DOHH2 (cell line): ENCODE measurements around the gene C12orf57.

Source experiments
- H3F3A ChIP-seq: fragments of 200-600 bp; sonication (generic), shearing (Covaris generic); 2 replicates; pipeline ENCODE4 v1.6.0; 2016; ENCODE audit warnings: antibody characterized with exemption, mild to moderate bottlenecking; ENCODE audit not compliant: control insufficient read depth, insufficient read depth
- H3K27ac ChIP-seq: fragments of 200-600 bp; sonication (generic); 2 replicates; pipeline ENCODE4 v1.5.1; 2014; ENCODE audit warnings: low read depth, mild to moderate bottlenecking, low read length, moderate library complexity
- H3K27me3 ChIP-seq: fragments of 200-600 bp; sonication (generic); 2 replicates; pipeline ENCODE4 v1.6.1; 2014; ENCODE audit warnings: mild to moderate bottlenecking, low read length, mixed read lengths; ENCODE audit not compliant: control insufficient read depth
- H3K36me3 ChIP-seq: fragments of 200-600 bp; sonication (generic); 2 replicates; pipeline ENCODE4 v1.6.1; 2014; ENCODE audit warnings: mild to moderate bottlenecking, low read length, moderate library complexity, mixed read lengths; ENCODE audit not compliant: control insufficient read depth
- H3K4me1 ChIP-seq: fragments of 200-600 bp; sonication (generic); 2 replicates; pipeline ENCODE4 v1.6.1; 2014; ENCODE audit warnings: mild to moderate bottlenecking, low read length, mixed read lengths; ENCODE audit not compliant: control insufficient read depth
- H3K4me2 ChIP-seq: fragments of 200-600 bp; sonication (generic); 2 replicates; pipeline ENCODE4 v1.6.0; 2014; ENCODE audit warnings: mild to moderate bottlenecking, low read length, moderate library complexity
- H3K4me3 ChIP-seq: fragments of 200-600 bp; sonication (generic); 2 replicates; pipeline ENCODE4 v1.5.1; 2014; ENCODE audit warnings: mild to moderate bottlenecking, low read length, mixed read lengths
- H3K79me2 ChIP-seq: fragments of 200-600 bp; sonication (generic); 2 replicates; pipeline ENCODE4 v1.6.1; 2014; ENCODE audit warnings: mild to moderate bottlenecking, low read length, mixed read lengths; ENCODE audit not compliant: control insufficient read depth
- H3K9me2 ChIP-seq: fragments of 200-600 bp; sonication (generic); replicated peaks from 2 replicates; pipeline ENCODE4 v1.6.1; 2014; ENCODE audit warnings: mild to moderate bottlenecking, low read length, mixed read lengths; ENCODE audit not compliant: control insufficient read depth
- H3K9me3 ChIP-seq: fragments of 200-600 bp; sonication (generic); 2 replicates; pipeline ENCODE4 v1.6.1; 2014; ENCODE audit warnings: antibody characterized with exemption, low read length, mixed read lengths; ENCODE audit not compliant: control insufficient read depth, insufficient read depth
- H4K20me1 ChIP-seq: fragments of 200-600 bp; sonication (generic); 2 replicates; pipeline ENCODE4 v1.6.0; 2014; ENCODE audit warnings: low read depth, mild to moderate bottlenecking, antibody characterized with exemption, low read length, moderate library complexity; ENCODE audit not compliant: control insufficient read depth, insufficient read depth
- EZH2phosphoT487 ChIP-seq: fragments of 200-600 bp; sonication (generic); IDR thresholded peaks from 2 replicates; pipeline ENCODE4 v1.6.1; 2017; ENCODE audit warnings: borderline replicate concordance, mild to moderate bottlenecking, antibody characterized with exemption, low read length, moderate library complexity, mixed read lengths
- TF ChIP-seq, protein P1 (sequence below): fragments of 200-600 bp; sonication (generic); IDR thresholded peaks from one replicate; pipeline ENCODE4 v1.5.1; 2014; ENCODE audit warnings: antibody characterized with exemption, mild to moderate bottlenecking, low read depth, low read length; ENCODE audit not compliant: poor library complexity, severe bottlenecking

Gene C12orf57

DNA sequence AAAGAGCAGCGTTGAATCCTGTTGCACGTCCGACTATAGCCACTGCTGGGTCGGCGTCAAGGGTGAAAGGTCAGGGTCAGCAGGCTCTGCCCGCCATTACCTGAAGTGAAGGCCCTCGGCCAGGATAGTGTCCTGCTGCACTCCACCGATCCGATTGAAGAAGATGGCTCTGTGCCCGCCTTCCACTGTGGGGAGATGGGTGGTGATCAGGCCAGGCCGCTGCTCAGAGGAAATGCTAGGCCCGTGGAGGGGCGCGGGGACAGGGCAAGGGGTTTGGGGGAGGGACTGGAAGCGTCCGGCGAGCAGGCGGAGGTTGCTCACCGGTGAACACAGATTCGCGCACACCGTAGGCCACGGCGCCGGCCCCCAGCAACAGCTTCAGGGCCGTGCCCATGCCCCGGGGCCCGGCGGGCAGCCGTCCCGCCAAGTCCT, 26.3 kb downstream of the C12orf57 start:
- no peak for TF ChIP-seq EZH2phosphoT487
- TF ChIP-seq, protein P1, sequence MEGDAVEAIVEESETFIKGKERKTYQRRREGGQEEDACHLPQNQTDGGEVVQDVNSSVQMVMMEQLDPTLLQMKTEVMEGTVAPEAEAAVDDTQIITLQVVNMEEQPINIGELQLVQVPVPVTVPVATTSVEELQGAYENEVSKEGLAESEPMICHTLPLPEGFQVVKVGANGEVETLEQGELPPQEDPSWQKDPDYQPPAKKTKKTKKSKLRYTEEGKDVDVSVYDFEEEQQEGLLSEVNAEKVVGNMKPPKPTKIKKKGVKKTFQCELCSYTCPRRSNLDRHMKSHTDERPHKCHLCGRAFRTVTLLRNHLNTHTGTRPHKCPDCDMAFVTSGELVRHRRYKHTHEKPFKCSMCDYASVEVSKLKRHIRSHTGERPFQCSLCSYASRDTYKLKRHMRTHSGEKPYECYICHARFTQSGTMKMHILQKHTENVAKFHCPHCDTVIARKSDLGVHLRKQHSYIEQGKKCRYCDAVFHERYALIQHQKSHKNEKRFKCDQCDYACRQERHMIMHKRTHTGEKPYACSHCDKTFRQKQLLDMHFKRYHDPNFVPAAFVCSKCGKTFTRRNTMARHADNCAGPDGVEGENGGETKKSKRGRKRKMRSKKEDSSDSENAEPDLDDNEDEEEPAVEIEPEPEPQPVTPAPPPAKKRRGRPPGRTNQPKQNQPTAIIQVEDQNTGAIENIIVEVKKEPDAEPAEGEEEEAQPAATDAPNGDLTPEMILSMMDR: no peak
- Histone ChIP-seq H3K4me1 (peaks cover 38% of the 10 kb centered on the region), H3K36me3 (peaks cover 90% of the 10 kb centered on the region), H4K20me1 (peaks cover 16% of the 10 kb centered on the region; the same call in 1 of the 2 replicates), H3K9me2 (no peaks in the 10 kb centered on the region), H3K27ac (peak overlapping the region; percentile 50), H3F3A (peaks cover 33% of the 10 kb centered on the region), H3K79me2 (peaks cover 68% of the 10 kb centered on the region), H3K9me3 (no peaks in the 10 kb centered on the region), H3K27me3 (no peaks in the 10 kb centered on the region), H3K4me2 (peak overlapping the region; percentile 95), H3K4me3 (peak overlapping the region; percentile 99)

DNA sequence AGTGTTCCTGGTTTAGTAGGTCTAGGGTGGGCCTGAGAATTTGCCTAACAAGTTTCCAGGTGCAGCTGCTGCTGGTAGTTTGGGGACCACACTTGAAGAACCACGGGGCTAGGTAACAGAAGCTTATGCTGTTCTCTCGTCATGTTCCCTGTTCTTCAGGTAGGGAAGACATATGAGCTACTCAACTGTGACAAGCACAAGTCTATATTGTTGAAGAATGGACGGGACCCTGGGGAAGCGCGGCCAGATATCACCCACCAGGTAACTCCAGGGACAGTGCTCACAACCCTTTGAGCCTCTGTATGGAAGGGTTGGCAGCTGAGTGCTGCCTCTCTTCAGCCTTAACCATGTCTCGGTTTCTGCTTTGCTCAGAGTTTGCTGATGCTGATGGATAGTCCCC, 30.4 kb downstream of the C12orf57 start:
- H3K27ac ChIP-seq: no peak overlapping the region
- H3K9me3 ChIP-seq: no peaks in the 10 kb centered on the region
- H3F3A ChIP-seq: peaks cover 6% of the 10 kb centered on the region; the same call in 1 of the 2 replicates
- peaks cover 2% of the 10 kb centered on the region; the same call in 1 of the 2 replicates for H4K20me1 ChIP-seq
- H3K9me2 ChIP-seq: no peaks in the 10 kb centered on the region
- H3K27me3 ChIP-seq: no peaks in the 10 kb centered on the region
- no peak overlapping the region for H3K4me3 ChIP-seq
- peaks cover 91% of the 10 kb centered on the region for H3K36me3 ChIP-seq
- H3K4me1 ChIP-seq: peaks cover 19% of the 10 kb centered on the region
- TF ChIP-seq, protein P1: no peak
- no peak for TF ChIP-seq EZH2phosphoT487
- H3K4me2 ChIP-seq: no peak overlapping the region
- H3K79me2 ChIP-seq: peaks cover 53% of the 10 kb centered on the region

DNA sequence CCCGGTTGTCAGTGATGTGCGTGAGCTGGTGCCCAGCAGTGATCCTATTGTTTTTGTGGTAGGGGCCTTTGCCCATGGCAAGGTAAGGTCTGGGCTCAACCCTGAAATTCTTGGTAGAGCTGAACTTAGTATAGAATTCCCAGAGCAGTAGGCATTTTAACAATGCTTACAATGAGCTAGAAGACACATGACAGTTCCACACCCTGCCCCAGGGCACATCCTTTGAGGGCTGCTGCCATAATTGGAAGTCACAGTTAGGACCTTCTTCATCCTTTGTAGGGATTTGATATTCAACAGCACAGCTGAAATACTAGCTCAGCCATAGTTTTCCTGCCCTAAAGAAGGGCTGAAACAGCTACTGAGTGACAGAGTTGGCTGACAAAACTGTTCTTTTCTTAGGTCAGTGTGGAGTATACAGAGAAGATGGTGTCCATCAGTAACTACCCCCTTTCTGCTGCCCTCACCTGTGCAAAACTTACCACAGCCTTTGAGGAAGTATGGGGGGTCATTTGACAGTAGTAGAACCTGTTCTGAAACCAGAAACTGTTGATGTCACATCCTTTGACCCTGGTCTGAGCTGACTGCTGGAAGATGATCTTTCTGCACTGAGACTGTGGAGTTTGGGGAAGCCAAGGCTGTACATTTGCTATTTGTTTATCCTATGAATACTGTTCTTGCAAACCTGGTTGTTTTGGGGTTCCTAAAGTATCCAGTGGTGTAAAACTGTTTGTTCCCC, 31.6 kb downstream of the C12orf57 start:
- no peaks in the 10 kb centered on the region for H3K27me3 ChIP-seq
- no peaks in the 10 kb centered on the region for H4K20me1 ChIP-seq
- H3K79me2 ChIP-seq: peaks cover 40% of the 10 kb centered on the region
- no peaks in the 10 kb centered on the region for H3K9me3 ChIP-seq
- H3K4me3 ChIP-seq: no peak overlapping the region
- H3K27ac ChIP-seq: no peak overlapping the region
- TF ChIP-seq EZH2phosphoT487: no peak
- H3K36me3 ChIP-seq: peaks cover 91% of the 10 kb centered on the region
- no peaks in the 10 kb centered on the region for H3K9me2 ChIP-seq
- peaks cover 16% of the 10 kb centered on the region for H3K4me1 ChIP-seq
- no peak overlapping the region for H3K4me2 ChIP-seq
- peaks cover 4% of the 10 kb centered on the region; the same call in 1 of the 2 replicates for H3F3A ChIP-seq

DNA sequence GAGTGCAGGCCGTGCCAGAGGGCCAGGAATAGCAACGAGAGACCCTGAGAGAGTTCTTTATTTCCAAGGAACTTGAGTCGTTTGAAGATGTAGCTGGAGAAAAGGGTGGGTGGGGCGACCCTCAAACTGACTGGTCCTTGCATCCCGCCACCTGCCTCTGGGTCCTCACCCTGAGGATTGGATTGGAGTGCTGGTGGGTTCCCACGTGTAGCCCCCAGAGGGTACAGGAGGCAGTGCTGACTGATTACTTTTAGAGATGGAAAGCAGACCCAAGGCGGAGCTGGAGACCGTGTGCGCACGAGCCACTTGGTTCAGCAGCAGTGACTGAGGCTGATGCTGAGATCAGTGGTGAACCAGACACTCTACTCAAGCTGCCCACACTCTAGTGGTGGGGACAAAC, 33.8 kb downstream of the C12orf57 start:
- peaks cover 20% of the 10 kb centered on the region for H3K79me2 ChIP-seq
- H3K4me3 ChIP-seq: no peak overlapping the region
- H3K27ac ChIP-seq: no peak overlapping the region
- no peaks in the 10 kb centered on the region for H4K20me1 ChIP-seq
- H3K27me3 ChIP-seq: no peaks in the 10 kb centered on the region
- no peaks in the 10 kb centered on the region for H3K9me2 ChIP-seq
- H3K4me2 ChIP-seq: no peak overlapping the region
- H3K4me1 ChIP-seq: peaks cover 7% of the 10 kb centered on the region
- TF ChIP-seq EZH2phosphoT487: no peak
- peaks cover 5% of the 10 kb centered on the region; the same call in 1 of the 2 replicates for H3F3A ChIP-seq
- H3K9me3 ChIP-seq: no peaks in the 10 kb centered on the region
- H3K36me3 ChIP-seq: peaks cover 94% of the 10 kb centered on the region
